Muscle of leg (tissue), 11 donors: ENCODE data around the gene TMEM132D. TPM values are rescaled to one million over a fixed set of nuclear protein-coding genes. Genes with fewer than 3 reads are reported as not detected.
A peak's percentile ranks its signal among the peaks of the same experiment; 100 is the strongest.

Experiments
- DNase-seq: peaks from one replicate; pipeline ENCODE4 v3.0.0; 2013
- H3K27ac ChIP-seq: one replicate; pipeline ENCODE4 v1.5.1; 2013; ENCODE audit warnings: mild to moderate bottlenecking, low read length, control low read depth
- H3K27me3 ChIP-seq: one replicate; pipeline ENCODE4 v1.6.1; 2013; ENCODE audit warnings: low read length; ENCODE audit not compliant: control insufficient read depth, insufficient read depth
- H3K36me3 ChIP-seq: one replicate; pipeline ENCODE4 v1.6.1; 2013; ENCODE audit warnings: low read length; ENCODE audit not compliant: control insufficient read depth, insufficient read depth
- H3K4me1 ChIP-seq: one replicate; pipeline ENCODE4 v1.6.1; 2013; ENCODE audit warnings: low read length; ENCODE audit not compliant: control insufficient read depth, insufficient read depth
- H3K4me3 ChIP-seq: one replicate; pipeline ENCODE4 v1.5.1; 2013; ENCODE audit warnings: low read length, control low read depth
- H3K9me3 ChIP-seq: replicated peaks from 2 replicates; pipeline ENCODE4 v1.6.1; 2013; ENCODE audit warnings: low read depth, low read length; ENCODE audit not compliant: control insufficient read depth
- WGBS: methylation state at CpG from one replicate; pipeline ENCODE4 v1.1.5; 2013; ENCODE audit warnings: missing lambda C conversion rate; ENCODE audit not compliant: insufficient coverage; 5-methylcytosine and 5-hydroxymethylcytosine counted together
- polyA plus RNA-seq, 8 donors: library from polyadenylated mRNA; unstranded; fragments of 120-200 nt; gene quantifications; one replicate each; pipeline versions ENCODE4 v1.2.1 to v1.2.3, GENCODE V29; 2013; ENCODE audit warnings: inconsistent platforms in 1 of 8, low replicate concordance in 1 of 8; ENCODE audit not compliant: insufficient read length in 8 of 8, insufficient read depth in 1 of 8
- total RNA-seq: library from RNA; stranded (reverse); fragments of 120-200 nt; gene quantifications from one replicate; pipeline ENCODE4 v1.2.4, GENCODE V29; 2013

Gene TMEM132D
- total and polyA plus RNA-seq, 9 donors, result 0.44 to 2.0 (median 0.85) TPM

DNA sequence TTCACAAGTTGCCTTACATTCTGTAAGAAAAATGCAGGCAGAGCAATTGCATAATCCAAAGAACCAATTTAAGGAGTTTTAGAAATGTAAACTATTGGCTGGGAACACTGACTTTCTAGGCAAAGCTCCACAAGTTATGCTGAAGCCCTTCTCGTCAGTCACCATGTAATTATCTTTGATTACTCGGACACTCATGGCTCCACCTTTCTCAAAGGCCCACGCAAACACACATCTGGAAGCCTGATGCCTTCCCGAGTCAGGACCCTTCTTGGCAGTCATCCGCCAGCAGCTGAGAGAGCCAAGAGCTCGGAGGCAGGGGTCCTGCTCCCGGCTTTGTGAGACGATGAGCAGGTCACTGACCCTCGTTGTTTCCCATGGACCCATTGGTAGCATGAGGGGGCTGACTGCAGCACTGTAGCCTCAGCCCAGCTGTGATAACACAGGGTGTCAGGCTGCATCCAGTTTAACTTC lies 202.2 kb downstream of the TMEM132D start:
- DNase-seq, result peak; percentile 69
- 51% methylated on average over 9 of the region's 9 CpGs for WGBS

DNA sequence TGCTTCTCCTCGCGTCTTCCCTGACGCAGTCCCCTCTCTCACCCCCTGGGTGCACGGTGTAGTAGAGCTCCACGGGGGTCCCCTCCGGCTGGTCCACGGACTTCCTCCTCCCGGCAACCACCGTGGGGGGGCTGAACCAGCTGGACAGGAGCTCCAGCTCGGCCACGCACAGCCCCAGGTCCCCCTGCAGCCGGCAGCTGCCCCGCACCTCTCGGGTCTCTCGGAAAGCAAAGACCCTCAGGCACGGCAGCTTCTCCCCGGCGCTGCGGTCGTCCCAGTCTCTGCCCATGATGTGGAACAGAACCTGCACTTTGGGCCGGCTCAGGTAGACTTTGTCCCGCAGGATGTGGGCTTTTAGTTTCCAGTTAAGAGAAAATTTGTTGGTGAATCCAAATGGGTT lies 203.8 kb downstream of the TMEM132D start:
- Histone ChIP-seq H3K27ac (no peak overlapping the region), H3K9me3 (no peaks in the 10 kb centered on the region), H3K4me1 (peaks cover 9% of the 10 kb centered on the region), H3K4me3 (no peak overlapping the region), H3K36me3 (no peaks in the 10 kb centered on the region), H3K27me3 (no peaks in the 10 kb centered on the region)
- WGBS, result 91% methylated on average over 17 of the region's 22 CpGs
- DNase-seq, result no peak

More for the DNA sequence above, 202.2 kb downstream of the TMEM132D start:
- Histone ChIP-seq H3K9me3 (no peaks in the 10 kb centered on the region), H3K36me3 (no peaks in the 10 kb centered on the region), H3K27ac (peak overlapping the region; percentile 9), H3K4me1 (peaks cover 9% of the 10 kb centered on the region), H3K4me3 (no peak overlapping the region), H3K27me3 (no peaks in the 10 kb centered on the region)

DNA sequence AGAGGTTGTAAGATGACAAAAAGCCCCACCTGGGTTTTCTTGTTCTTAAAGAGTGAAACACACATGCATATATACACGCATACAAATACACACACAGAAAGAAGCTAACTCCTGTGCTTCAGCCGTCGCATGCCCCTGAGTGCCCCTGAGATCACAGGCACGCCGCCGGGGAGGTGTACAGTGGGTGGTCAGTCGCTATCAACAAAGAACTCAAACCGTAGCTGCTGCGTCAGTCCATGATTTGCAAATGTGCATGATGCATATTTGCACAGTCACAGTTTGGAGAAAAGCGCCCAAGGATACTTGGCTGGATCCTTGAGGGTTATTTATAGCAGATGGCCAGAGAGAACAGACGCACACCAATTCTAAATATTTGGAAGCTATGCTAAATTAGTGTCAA lies 206.9 kb downstream of the TMEM132D start:
- DNase-seq, result peak; percentile 70
- H3K27ac ChIP-seq, result no peak overlapping the region
- H3K4me1 ChIP-seq, result peaks cover 9% of the 10 kb centered on the region
- H3K4me3 ChIP-seq, result no peak overlapping the region
- 48% methylated on average over 8 of the region's 11 CpGs for WGBS
- H3K27me3 ChIP-seq, result no peaks in the 10 kb centered on the region
- H3K9me3 ChIP-seq, result no peaks in the 10 kb centered on the region
- H3K36me3 ChIP-seq, result no peaks in the 10 kb centered on the region

DNA sequence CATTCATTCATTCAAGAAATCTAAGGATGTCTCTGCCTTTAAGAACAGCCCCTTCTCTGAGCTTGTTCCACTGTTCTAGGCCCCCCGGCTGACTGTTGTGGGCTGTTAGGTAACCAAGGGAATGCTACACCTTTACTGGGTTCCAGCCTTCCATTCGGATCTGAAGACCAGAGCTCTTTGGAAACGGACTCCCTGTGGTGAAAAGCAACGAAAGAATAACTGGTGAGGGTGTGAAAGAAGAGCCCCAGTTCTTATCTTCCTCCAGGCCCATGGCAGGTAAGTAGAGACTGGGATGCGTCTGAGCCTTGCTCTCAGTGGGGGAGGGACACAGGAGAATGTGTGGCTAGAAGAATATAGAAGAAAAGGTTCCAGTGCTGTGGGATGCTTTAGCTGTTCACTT lies 207.4 kb downstream of the TMEM132D start:
- Histone ChIP-seq H3K36me3 (no peaks in the 10 kb centered on the region), H3K9me3 (no peaks in the 10 kb centered on the region), H3K4me1 (peaks cover 9% of the 10 kb centered on the region), H3K27ac (no peak overlapping the region), H3K27me3 (no peaks in the 10 kb centered on the region), H3K4me3 (no peak overlapping the region)
- 10% methylated on average over 2 of the region's 5 CpGs for WGBS
- no peak for DNase-seq

DNA sequence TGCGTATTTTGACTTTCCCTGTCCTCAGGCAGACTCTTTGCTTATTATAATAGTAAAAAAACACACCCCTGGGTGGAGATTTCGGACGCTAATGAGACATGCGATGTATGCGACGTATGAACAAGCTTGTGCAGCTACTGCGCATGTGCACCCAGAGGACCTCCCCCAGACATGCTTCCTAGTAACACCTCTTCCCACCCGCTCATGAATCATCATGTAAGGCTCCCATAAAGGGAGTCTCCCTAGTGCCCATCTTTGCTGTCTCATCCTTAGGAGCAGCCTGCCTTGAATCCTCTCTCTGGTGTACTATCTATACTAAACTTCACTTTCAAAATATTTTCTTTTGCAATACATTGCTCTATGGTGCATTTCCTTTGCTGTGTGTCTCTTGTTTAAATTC lies 210.1 kb downstream of the TMEM132D start:
- Histone ChIP-seq H3K4me3 (no peak overlapping the region), H3K4me1 (peaks cover 4% of the 10 kb centered on the region), H3K27ac (no peak overlapping the region), H3K36me3 (no peaks in the 10 kb centered on the region), H3K27me3 (no peaks in the 10 kb centered on the region), H3K9me3 (no peaks in the 10 kb centered on the region)
- WGBS, result 89% methylated on average over 7 of the region's 8 CpGs
- no peak for DNase-seq

DNA sequence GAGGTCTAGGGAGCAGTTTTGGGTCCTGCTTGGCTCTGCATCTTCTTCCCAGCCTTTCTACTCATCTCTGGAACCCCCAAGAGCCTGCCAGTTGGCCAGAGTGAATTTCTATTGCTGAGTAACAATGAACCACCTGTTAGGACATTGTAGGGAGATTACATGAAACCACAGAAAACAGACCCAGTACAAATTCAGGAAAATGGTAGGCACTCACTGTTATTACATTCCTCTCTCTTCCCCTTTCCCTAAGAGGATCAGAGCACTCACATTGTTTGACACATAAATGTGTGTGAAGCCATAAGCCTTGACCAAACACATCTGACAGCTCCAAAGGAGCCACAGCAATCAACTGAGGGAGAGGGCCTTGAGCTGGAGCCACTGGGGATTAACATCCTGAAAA lies 216.1 kb downstream of the TMEM132D start:
- DNase-seq, result no peak
- H3K27ac ChIP-seq, result no peak overlapping the region
- peaks cover 2% of the 10 kb centered on the region for H3K9me3 ChIP-seq
- no peaks in the 10 kb centered on the region for H3K36me3 ChIP-seq
- H3K4me3 ChIP-seq, result no peak overlapping the region
- no peaks in the 10 kb centered on the region for H3K27me3 ChIP-seq
- no peaks in the 10 kb centered on the region for H3K4me1 ChIP-seq

DNA sequence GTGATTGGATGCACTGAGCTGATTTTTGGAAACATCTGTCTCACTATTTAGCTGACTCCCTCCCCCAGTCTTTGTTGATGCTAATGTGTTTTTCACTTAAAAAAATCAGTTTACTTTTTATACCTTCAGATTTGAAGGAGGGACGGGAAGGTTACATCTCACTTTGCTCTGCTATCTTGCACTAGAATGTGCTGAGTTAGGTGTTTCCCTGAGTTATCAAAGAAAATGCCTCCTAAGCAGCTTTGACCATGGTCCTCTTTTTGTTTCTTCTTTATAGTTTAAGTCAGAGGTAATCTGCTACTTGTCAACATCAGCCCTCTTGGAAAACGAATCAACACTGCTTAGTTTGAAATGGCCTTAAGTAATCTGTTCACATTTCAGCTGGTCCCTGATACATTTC lies 222.0 kb downstream of the TMEM132D start:
- H3K27me3 ChIP-seq, result no peaks in the 10 kb centered on the region
- WGBS, result no CpG with 5 or more reads among the region's 2 CpGs
- H3K4me1 ChIP-seq, result no peaks in the 10 kb centered on the region
- DNase-seq, result no peak
- peaks cover 8% of the 10 kb centered on the region for H3K9me3 ChIP-seq
- H3K27ac ChIP-seq, result no peak overlapping the region
- H3K4me3 ChIP-seq, result no peak overlapping the region
- no peaks in the 10 kb centered on the region for H3K36me3 ChIP-seq

DNA sequence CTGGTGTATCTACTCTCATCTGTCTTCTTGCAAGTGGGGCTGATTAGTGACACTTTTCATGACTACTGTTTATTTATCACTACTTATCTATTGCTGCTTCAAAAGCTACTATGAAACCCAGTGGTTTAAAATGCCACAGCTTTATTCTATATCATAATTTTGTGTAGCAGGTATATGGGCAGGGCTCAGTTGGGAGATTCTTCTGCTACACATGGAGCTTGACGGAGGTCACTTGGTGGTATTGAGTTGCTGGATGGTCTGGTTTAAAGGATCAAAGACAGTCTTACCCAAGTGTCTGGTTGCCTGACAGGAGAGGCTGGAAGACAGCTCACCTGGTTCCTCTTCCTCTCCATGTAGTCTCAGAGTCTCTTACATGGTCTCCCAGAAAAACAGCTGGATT lies 222.7 kb downstream of the TMEM132D start:
- Histone ChIP-seq H3K27ac (no peak overlapping the region), H3K27me3 (no peaks in the 10 kb centered on the region), H3K4me3 (no peak overlapping the region), H3K36me3 (no peaks in the 10 kb centered on the region), H3K4me1 (no peaks in the 10 kb centered on the region), H3K9me3 (peaks cover 8% of the 10 kb centered on the region)
- DNase-seq, result no peak
- no CpG with 5 or more reads among the region's 1 CpG for WGBS

DNA sequence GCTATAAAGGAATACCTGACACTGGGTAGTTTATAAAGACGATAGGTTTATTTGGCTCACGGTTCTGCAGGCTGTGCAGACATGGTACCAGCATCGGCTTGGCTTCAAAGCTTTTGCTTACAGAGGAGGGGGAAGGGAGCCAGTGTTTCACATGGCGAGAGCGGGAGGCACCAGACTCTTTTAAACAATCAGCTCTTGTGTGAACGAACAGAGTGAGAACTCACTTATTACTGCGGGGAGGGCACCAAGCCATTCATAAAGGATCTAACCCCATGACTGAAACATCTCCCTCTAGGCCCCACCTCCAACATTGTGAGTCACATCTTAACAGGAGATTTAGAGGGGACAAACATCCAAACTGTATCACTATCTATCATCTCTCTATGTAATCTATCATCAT lies 227.4 kb downstream of the TMEM132D start:
- peaks cover 6% of the 10 kb centered on the region for H3K9me3 ChIP-seq
- no peaks in the 10 kb centered on the region for H3K4me1 ChIP-seq
- DNase-seq, result no peak
- no peaks in the 10 kb centered on the region for H3K36me3 ChIP-seq
- no peak overlapping the region for H3K4me3 ChIP-seq
- H3K27ac ChIP-seq, result no peak overlapping the region
- H3K27me3 ChIP-seq, result no peaks in the 10 kb centered on the region
- 83% methylated on average over 6 of the region's 7 CpGs for WGBS

DNA sequence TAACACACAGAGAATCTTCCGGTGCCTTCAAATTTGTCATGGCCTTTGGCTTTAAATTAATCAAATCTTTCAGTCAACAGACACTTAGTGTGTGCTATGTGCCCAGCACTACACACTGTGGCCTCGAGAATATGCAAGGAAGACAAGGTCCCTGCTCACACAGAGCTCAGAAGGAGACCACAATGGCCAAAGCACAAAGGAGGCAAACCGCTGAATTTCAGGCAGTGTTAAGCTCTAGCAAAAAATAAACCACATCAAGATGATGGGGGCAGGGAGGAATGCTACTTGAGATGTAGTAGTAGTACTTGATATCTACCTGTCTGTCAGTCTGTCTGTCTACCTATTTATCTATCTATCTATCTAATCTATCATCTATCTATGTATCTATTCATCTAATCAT lies 227.9 kb downstream of the TMEM132D start:
- no peak overlapping the region for H3K4me3 ChIP-seq
- no peaks in the 10 kb centered on the region for H3K4me1 ChIP-seq
- no peaks in the 10 kb centered on the region for H3K36me3 ChIP-seq
- DNase-seq, result no peak
- H3K27me3 ChIP-seq, result no peaks in the 10 kb centered on the region
- H3K27ac ChIP-seq, result no peak overlapping the region
- 69% methylated on average over 2 of the region's 3 CpGs for WGBS
- H3K9me3 ChIP-seq, result peaks cover 5% of the 10 kb centered on the region

DNA sequence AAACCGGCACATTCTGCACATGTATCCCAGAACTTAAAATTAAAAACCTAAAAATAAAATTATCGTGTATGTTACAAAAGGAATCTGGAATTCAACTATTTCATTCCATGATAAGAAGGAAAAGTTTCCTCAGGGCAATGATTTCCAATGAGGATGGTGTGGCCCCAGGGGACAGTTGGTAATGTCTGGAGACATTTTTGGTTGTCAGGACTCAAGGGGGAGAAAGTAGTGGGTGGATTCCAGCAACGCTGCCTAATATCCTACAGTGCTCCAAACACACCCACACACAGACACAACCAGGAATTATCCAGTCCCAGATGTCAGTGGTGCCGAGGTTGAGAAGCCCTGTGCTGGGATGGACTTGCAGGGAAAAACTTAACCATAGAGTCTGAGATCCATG lies 228.3 kb downstream of the TMEM132D start:
- H3K27me3 ChIP-seq, result no peaks in the 10 kb centered on the region
- no peaks in the 10 kb centered on the region for H3K4me1 ChIP-seq
- no peak overlapping the region for H3K4me3 ChIP-seq
- no peaks in the 10 kb centered on the region for H3K36me3 ChIP-seq
- H3K9me3 ChIP-seq, result peaks cover under 1% of the 10 kb centered on the region
- no peak for DNase-seq
- WGBS, result no CpG with 5 or more reads among the region's 4 CpGs
- H3K27ac ChIP-seq, result no peak overlapping the region
